Measurements from ENCODE around the gene TMC6.
A peak's percentile ranks its signal among the peaks of the same experiment; 100 is the strongest.

The TMC6 gene

DNA sequence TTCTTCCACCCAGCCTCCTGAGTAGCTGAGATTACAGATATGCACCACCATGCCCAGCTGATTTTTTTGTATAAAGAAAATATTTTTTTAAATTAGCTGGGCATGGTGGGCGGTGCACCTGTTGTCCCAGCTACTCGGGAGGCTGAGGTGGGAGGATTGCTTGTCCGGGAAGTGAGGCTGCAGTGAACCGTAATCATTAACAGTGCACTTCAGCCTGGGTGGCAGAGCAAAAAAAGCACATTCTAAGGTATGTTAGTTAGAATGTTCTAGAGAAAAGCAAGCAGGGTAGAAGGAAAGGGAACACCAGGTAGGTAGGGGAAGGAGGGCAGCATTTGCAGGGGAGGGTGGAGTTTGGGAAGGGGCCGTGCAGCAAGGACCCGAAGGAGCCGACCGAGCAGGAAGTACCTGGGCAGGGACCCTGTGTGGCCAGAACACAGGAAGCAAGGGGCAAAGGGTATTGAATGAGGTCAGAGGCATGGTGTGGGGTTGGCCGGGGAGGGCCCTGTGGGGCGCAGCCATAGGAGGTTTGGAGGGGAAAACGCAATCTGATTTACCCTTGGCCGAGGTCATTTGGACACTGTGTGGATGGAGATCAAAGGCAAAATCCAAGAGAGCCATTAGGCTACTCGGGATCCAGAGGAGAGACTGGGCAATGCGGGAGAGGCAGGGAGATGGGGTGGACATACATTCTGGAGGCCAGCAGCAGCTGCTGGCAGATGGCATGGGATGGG is 19.9 kb upstream of the TMC6 start:
- no peak for DNase-seq (ENCODE audit: low read depth)

DNA sequence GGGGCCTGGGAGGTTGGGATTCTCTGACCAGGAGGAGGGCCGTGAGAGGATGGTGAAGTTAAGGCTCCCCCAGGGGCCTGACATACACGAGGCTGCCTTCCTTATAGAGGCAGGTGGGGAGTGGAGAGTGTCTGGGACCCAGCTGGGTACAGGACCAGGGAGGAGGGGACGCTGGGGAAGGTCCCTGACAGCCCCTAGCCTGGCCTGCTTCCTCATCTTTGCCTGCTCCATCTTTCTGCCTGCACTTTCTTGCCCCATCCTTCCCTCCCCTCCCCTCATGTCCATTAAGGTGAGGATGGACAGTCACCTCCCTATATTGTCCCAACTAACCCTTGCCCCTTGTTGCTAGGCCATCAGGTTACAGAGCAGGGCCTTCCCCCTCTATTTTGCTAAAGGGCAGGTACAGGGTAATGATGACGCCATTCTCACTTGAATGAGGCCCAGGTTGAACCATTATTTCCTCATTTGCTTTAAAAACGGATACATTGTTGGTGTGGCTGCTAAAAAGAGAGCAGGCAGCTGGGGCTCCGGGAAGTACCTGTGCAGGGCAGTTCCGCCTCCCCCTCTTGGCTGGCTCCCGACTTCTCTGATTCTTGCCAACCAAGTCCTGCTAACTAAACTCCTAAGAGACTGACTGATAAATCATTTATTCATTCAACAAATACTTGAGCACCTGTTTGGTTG is 18.9 kb upstream of the TMC6 start:
- TF ChIP-seq, protein P1, sequence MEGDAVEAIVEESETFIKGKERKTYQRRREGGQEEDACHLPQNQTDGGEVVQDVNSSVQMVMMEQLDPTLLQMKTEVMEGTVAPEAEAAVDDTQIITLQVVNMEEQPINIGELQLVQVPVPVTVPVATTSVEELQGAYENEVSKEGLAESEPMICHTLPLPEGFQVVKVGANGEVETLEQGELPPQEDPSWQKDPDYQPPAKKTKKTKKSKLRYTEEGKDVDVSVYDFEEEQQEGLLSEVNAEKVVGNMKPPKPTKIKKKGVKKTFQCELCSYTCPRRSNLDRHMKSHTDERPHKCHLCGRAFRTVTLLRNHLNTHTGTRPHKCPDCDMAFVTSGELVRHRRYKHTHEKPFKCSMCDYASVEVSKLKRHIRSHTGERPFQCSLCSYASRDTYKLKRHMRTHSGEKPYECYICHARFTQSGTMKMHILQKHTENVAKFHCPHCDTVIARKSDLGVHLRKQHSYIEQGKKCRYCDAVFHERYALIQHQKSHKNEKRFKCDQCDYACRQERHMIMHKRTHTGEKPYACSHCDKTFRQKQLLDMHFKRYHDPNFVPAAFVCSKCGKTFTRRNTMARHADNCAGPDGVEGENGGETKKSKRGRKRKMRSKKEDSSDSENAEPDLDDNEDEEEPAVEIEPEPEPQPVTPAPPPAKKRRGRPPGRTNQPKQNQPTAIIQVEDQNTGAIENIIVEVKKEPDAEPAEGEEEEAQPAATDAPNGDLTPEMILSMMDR (IDR thresholded peaks at IDR 0.05; ENCODE audit: insufficient read depth, low read depth, low read length, missing control alignments) = no peak
- no peak overlapping the region for H3K4me3 ChIP-seq (ENCODE audit: low read length)
- peak; percentile 33 for DNase-seq (ENCODE audit: low read depth)

More for the DNA sequence above, 19.9 kb upstream of the TMC6 start:
- TF ChIP-seq, protein P1 (IDR thresholded peaks at IDR 0.05; ENCODE audit: insufficient read depth, low read depth, low read length, missing control alignments) = no peak
- no peak overlapping the region for H3K4me3 ChIP-seq (ENCODE audit: low read length)

DNA sequence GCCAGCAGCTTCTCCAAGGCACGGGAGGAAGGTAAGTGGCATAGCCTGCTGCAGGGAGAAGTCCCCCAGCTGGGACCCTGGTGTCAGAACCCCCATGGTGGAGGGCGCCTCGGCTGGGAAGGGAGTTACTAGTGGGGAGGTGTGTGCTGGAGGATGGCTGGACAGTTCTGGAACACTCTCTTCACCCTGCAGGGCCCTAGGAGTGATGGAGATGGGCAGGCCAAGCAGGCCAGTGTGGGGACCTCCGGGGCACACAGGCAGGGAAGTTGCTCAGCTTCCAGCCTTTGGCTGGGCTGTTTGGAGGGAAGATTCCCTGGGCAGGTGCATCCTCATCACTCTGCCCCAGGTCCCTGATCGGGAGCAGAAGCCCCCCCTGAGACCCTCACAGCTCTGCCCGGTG is 18.3 kb upstream of the TMC6 start:
- no peak for DNase-seq (ENCODE audit: low read depth)
- TF ChIP-seq, protein P1 (IDR thresholded peaks at IDR 0.05; ENCODE audit: insufficient read depth, low read depth, low read length, missing control alignments) = no peak
- no peak overlapping the region for H3K4me3 ChIP-seq (ENCODE audit: low read length)

DNA sequence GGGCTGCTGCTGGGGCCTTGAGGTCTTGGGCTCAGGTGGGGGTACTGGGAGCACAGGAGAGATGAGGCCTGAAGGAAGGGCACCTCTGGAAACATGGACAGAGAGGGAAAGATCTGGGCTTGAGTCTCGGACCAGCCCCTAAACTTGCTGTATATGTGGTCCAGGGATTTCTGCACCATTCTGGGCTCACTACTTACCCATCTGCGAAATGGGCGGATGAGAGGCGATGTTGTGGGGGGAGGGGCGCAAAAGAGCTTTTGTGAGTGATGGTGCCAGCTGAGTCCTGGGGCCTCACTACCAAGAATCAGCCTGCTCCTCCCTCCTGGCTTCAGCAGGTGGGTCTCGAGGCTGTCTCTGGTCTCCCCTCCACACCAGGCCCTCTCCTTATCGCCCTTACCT is 17.9 kb upstream of the TMC6 start:
- TF ChIP-seq, protein P1 (IDR thresholded peaks at IDR 0.05; ENCODE audit: insufficient read depth, low read depth, low read length, missing control alignments) = no peak
- H3K4me3 ChIP-seq (ENCODE audit: low read length) = no peak overlapping the region
- no peak for DNase-seq (ENCODE audit: low read depth)

DNA sequence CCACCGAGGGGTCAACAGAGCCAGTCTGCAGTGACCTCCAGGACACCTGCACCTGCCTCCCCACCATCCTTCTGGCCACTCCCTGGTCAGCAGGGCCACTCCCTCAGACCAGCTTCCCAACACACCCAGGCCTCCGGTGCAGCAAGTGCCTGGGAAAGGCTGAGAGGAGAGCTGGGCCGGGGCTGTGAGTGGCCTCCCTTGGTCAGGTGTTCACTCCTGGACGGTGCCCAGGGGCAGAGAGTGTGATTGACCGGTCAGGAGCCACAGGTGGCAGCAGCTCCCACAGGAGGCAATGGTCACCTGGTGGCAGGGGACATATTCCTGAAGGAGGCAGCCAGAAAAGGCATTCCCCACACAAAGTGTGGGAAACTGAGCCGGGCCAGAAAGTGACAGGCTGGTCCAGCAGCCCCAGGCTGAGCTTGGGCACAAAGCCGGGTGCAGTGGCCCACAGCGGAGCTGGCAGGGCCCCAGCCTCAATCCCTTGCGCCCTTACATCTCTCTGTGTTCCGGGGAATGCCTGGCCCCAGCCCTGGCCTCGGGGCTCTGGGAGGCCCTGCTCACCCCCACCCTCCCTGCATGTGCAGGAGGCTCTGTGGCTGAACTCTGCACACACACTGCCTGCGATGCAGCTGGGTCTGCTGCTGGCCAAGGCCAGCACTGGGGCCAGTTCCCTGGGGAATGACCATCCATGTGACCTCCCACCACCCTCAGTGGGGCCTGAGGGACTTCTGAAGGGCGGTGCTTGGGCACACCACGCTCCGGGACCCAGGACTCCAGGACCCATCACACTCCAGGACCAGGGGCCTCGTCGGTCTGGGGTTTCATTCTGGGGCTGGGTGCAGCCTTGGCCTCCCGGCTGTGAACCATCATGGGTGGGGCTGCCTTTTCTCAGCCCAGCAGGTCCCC is 16.4 kb upstream of the TMC6 start:
- no peak overlapping the region for H3K4me3 ChIP-seq (ENCODE audit: low read length)
- TF ChIP-seq, protein P1 (IDR thresholded peaks at IDR 0.05; ENCODE audit: insufficient read depth, low read depth, low read length, missing control alignments) = no peak
- DNase-seq (ENCODE audit: low read depth) = no peak

DNA sequence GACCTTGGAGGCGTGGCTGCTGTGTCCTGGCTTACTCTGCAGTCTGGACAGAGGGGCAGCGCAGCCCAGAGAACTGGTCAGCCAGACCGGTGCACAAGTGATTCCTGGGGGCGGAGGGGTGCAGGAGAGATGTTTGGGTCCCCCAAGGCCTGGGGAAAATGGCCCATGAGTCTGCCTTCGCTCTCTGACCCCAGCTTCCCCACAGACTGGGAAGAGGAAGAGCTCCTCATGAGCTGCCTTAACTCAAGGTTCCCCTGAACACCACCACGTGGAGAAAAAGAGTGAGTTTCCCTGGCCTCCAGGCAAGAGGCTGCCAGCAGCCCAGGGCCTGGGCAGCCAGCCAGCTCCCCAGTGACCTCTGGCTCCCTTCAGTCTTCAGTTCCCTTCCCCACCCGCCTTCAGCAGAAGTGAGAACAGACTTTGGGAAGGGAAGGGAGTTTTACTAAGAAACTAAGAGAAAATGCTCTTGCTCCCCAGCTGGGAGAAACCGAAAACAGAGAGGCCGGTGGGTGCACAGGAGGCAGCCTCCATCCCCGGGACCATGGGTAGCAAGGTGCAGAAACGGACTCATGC is 15.7 kb upstream of the TMC6 start:
- H3K4me3 ChIP-seq (ENCODE audit: low read length) = no peak overlapping the region
- peak; percentile 51 for DNase-seq (ENCODE audit: low read depth)
- TF ChIP-seq, protein P1 (IDR thresholded peaks at IDR 0.05; ENCODE audit: insufficient read depth, low read depth, low read length, missing control alignments) = no peak
